Vagina (tissue), 2 donors: ENCODE data around the gene CCDC27.

Experiments used
- CTCF ChIP-seq, 3 experiments: fragments of 450-650 bp in 2 of 3; fragments of 200-600 bp in 1 of 3; sonication (generic) in 1 of 3; IDR thresholded peaks; one replicate each; pipeline ENCODE4 v1.5.1; 2017 to 2019; ENCODE audit warnings: antibody characterized with exemption in 3 of 3, mild to moderate bottlenecking in 2 of 3, moderate library complexity in 2 of 3
- POLR2A ChIP-seq, 2 donors: fragments of 450-650 bp; IDR thresholded peaks; one replicate each; pipeline ENCODE4 v1.6.1; 2017; ENCODE audit warnings: antibody characterized with exemption in 2 of 2, mild to moderate bottlenecking in 2 of 2, moderate library complexity in 2 of 2

- TF ChIP-seq CTCF (IDR thresholded peaks at IDR 0.05), result no peak
- TF ChIP-seq POLR2A (IDR thresholded peaks at IDR 0.05), result no peak
Measured at GRCh38 chr1:3762151-3762872, 10.1 kb downstream of the CCDC27 start.
